Thoracic aorta (tissue), 2 donors: Measurements from ENCODE around the gene ZHX3. TPM values are rescaled to one million over a fixed set of nuclear protein-coding genes. Genes with fewer than 3 reads are reported as not detected.

ENCODE experiments used
- ATAC-seq: fragments of 150-250 bp; one replicate; pipeline ENCODE4 v1.8.0; 2017; ENCODE audit warnings: low read depth; ENCODE audit not compliant: insufficient number of reproducible peaks, low FRiP score
- DNase-seq: peaks from one replicate; pipeline ENCODE4 v3.0.0-alpha.2; 2020; ENCODE audit warnings: low spot score
- H3K27ac ChIP-seq, 2 donors: fragments of 200-600 bp; sonication (generic); 1 replicate in 1 of 2; 2 replicates in 1 of 2; pipeline ENCODE4 v1.5.1; 2016; ENCODE audit warnings: mild to moderate bottlenecking in 2 of 2, moderate library complexity in 2 of 2
- H3K27me3 ChIP-seq: fragments of 200-600 bp; sonication (generic); replicated peaks from 2 replicates; pipeline ENCODE4 v1.6.0; 2016; ENCODE audit warnings: mild to moderate bottlenecking; ENCODE audit not compliant: insufficient read depth
- H3K36me3 ChIP-seq: fragments of 200-600 bp; sonication (generic); one replicate; pipeline ENCODE4 v1.5.1; 2016
- H3K4me1 ChIP-seq, 2 donors: fragments of 200-600 bp; sonication (generic); 1 replicate in 1 of 2; 2 replicates in 1 of 2; pipeline versions ENCODE4 v1.5.1 to v1.6.0; 2016; ENCODE audit warnings: low read depth in 2 of 2, mild to moderate bottlenecking in 1 of 2; ENCODE audit not compliant: control insufficient read depth in 1 of 2
- H3K4me3 ChIP-seq: fragments of 200-600 bp; sonication (generic); 2 replicates; pipeline ENCODE4 v1.5.1; 2016; ENCODE audit warnings: mild to moderate bottlenecking
- H3K9me3 ChIP-seq: fragments of 200-600 bp; sonication (generic); 2 replicates; pipeline ENCODE4 v1.5.1; 2016
- CTCF ChIP-seq: fragments of 200-600 bp; sonication (generic); IDR thresholded peaks from one replicate; pipeline ENCODE4 v1.5.1; 2019; ENCODE audit warnings: antibody characterized with exemption
- total RNA-seq, 2 donors: library from RNA; depleted of rRNA; stranded (reverse); fragments of >200 nt; gene quantifications; one replicate each; pipeline versions ENCODE4 v1.1.0 to v1.2.3, GENCODE V29; 2016

ZHX3 gene
- total RNA-seq, 2 donors from 2014 or later: 60.8 to 74.9 TPM

GRCh38 chr20:41163821-41164220 lies 153.7 kb downstream of the ZHX3 start:
- no peak for TF ChIP-seq CTCF
- Histone ChIP-seq H3K36me3 (peaks cover 61% of the 10 kb centered on the region), H3K4me1 (peaks cover 0 to 7% of the 10 kb centered on the region in 2 donors), H3K27ac (no peak overlapping the region), H3K27me3 (no peaks in the 10 kb centered on the region), H3K9me3 (no peaks in the 10 kb centered on the region), H3K4me3 (no peak overlapping the region)
- no peak for ATAC-seq
- no peak for DNase-seq

- DNase-seq: no peak
- Histone ChIP-seq H3K36me3 (peaks cover 47% of the 10 kb centered on the region), H3K27ac (no peak overlapping the region), H3K4me1 (peaks cover 0 to 16% of the 10 kb centered on the region in 2 donors), H3K4me3 (no peak overlapping the region), H3K27me3 (no peaks in the 10 kb centered on the region), H3K9me3 (no peaks in the 10 kb centered on the region)
- no peak for ATAC-seq
- no peak for TF ChIP-seq CTCF
These were observed 155.1 kb downstream of the ZHX3 start for GRCh38 chr20:41162396-41162795.

GRCh38 chr20:41161886-41162285 lies 155.6 kb downstream of the ZHX3 start:
- DNase-seq: no peak
- no peaks in the 10 kb centered on the region for H3K27me3 ChIP-seq
- H3K27ac ChIP-seq: no peak overlapping the region
- no peaks in the 10 kb centered on the region for H3K9me3 ChIP-seq
- H3K36me3 ChIP-seq: peaks cover 43% of the 10 kb centered on the region
- ATAC-seq: no peak
- H3K4me1 ChIP-seq: peaks cover 0 to 21% of the 10 kb centered on the region in 2 donors
- TF ChIP-seq CTCF: no peak
- no peak overlapping the region for H3K4me3 ChIP-seq

GRCh38 chr20:41160686-41161085 lies 156.8 kb downstream of the ZHX3 start:
- Histone ChIP-seq H3K27me3 (no peaks in the 10 kb centered on the region), H3K9me3 (no peaks in the 10 kb centered on the region), H3K27ac (no peak overlapping the region), H3K36me3 (peaks cover 31% of the 10 kb centered on the region), H3K4me3 (no peak overlapping the region), H3K4me1 (peaks cover 0 to 31% of the 10 kb centered on the region in 2 donors)
- no peak for TF ChIP-seq CTCF
- ATAC-seq (no peak), DNase-seq (no peak)

GRCh38 chr20:41159547-41159946 lies 158.0 kb downstream of the ZHX3 start:
- peaks cover 20% of the 10 kb centered on the region for H3K36me3 ChIP-seq
- H3K9me3 ChIP-seq: no peaks in the 10 kb centered on the region
- DNase-seq (no peak), ATAC-seq (no peak)
- H3K4me1 ChIP-seq: peaks cover 0 to 43% of the 10 kb centered on the region in 2 donors
- TF ChIP-seq CTCF: no peak
- H3K4me3 ChIP-seq: no peak overlapping the region
- H3K27me3 ChIP-seq: no peaks in the 10 kb centered on the region
- H3K27ac ChIP-seq: no peak overlapping the region
